PFSK-1 (cell line): ENCODE measurements around the gene KLF3.

Experiments
- FOXP2 ChIP-seq: optimal IDR thresholded peaks from 2 replicates; pipeline ENCODE3; 2011; ENCODE audit warnings: borderline replicate concordance, control low read depth, inconsistent platforms; ENCODE audit not compliant: insufficient read depth; ENCODE audit errors: extremely low read length, extremely low read depth
- POLR2AphosphoS5 ChIP-seq: IDR thresholded peaks from 2 replicates; pipeline ENCODE4 v1.6.1; 2012; ENCODE audit warnings: low read depth, mild to moderate bottlenecking, control low read depth, low read length, moderate library complexity
- SIN3A ChIP-seq: IDR thresholded peaks from 2 replicates; pipeline ENCODE4 v1.6.1; 2012; ENCODE audit warnings: mild to moderate bottlenecking, low read length, moderate library complexity, borderline replicate concordance; ENCODE audit not compliant: insufficient read depth
- TAF1 ChIP-seq: IDR thresholded peaks from 2 replicates; pipeline ENCODE4 v1.6.1; 2012; ENCODE audit warnings: low read length, control low read depth, borderline replicate concordance; ENCODE audit not compliant: insufficient read depth
- TF ChIP-seq, protein P1 (sequence below), 2 experiments: IDR thresholded peaks; 2 replicates each; pipeline versions ENCODE4 v1.6.1 to v1.8.0; 2011 to 2012; ENCODE audit warnings: low read depth in 2 of 2, low read length in 2 of 2, control low read depth in 1 of 2, inconsistent platforms in 1 of 2, mild to moderate bottlenecking in 1 of 2, moderate library complexity in 1 of 2; ENCODE audit not compliant: insufficient read depth in 1 of 2

- TF ChIP-seq TAF1: no peak
- TF ChIP-seq, protein P1, sequence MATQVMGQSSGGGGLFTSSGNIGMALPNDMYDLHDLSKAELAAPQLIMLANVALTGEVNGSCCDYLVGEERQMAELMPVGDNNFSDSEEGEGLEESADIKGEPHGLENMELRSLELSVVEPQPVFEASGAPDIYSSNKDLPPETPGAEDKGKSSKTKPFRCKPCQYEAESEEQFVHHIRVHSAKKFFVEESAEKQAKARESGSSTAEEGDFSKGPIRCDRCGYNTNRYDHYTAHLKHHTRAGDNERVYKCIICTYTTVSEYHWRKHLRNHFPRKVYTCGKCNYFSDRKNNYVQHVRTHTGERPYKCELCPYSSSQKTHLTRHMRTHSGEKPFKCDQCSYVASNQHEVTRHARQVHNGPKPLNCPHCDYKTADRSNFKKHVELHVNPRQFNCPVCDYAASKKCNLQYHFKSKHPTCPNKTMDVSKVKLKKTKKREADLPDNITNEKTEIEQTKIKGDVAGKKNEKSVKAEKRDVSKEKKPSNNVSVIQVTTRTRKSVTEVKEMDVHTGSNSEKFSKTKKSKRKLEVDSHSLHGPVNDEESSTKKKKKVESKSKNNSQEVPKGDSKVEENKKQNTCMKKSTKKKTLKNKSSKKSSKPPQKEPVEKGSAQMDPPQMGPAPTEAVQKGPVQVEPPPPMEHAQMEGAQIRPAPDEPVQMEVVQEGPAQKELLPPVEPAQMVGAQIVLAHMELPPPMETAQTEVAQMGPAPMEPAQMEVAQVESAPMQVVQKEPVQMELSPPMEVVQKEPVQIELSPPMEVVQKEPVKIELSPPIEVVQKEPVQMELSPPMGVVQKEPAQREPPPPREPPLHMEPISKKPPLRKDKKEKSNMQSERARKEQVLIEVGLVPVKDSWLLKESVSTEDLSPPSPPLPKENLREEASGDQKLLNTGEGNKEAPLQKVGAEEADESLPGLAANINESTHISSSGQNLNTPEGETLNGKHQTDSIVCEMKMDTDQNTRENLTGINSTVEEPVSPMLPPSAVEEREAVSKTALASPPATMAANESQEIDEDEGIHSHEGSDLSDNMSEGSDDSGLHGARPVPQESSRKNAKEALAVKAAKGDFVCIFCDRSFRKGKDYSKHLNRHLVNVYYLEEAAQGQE (IDR thresholded peaks at IDR 0.05; ENCODE audit: insufficient read depth in 1 of 2, low read depth in 2 of 2, low read length in 2 of 2): no peak
- no peak for TF ChIP-seq POLR2AphosphoS5
- no peak for TF ChIP-seq SIN3A
- TF ChIP-seq FOXP2: no peak
Observed at GRCh38 chr4:38670939-38671591, 7.1 kb downstream of the KLF3 start.
